H1 (cell line): ENCODE measurements around the gene ADGRL3. TPM values are rescaled to one million over a fixed set of nuclear protein-coding genes. Genes with fewer than 3 reads are reported as not detected.

Source experiments
- CTCF ChIA-PET: fragments of 300-600 bp; sonication (Branson Sonifier 250); formaldehyde crosslinking; loops from one replicate; lab custom pipeline; 2021; ENCODE audit not compliant: partially characterized antibody; lab: Charles Lee
- POLR2A ChIA-PET: fragments of 300-600 bp; sonication (Branson Sonifier 250); formaldehyde crosslinking; loops from one replicate; lab custom pipeline; 2021; ENCODE audit warnings: inconsistent platforms; ENCODE audit not compliant: partially characterized antibody; lab: Charles Lee
- DNase-seq, 2 experiments: peaks; one replicate each; pipeline versions ENCODE4 v3.0.0 to v3.0.0-alpha.2; 2010 to 2022; ENCODE audit warnings: low spot score in 2 of 2, low read depth in 1 of 2, mixed read lengths in 1 of 2
- FAIRE-seq: peaks from 2 replicates; lab custom pipeline; 2011; peaks lifted over from hg19 to GRCh38; lab: Jason Lieb, UNC
- H2AFZ ChIP-seq: 2 replicates; pipeline ENCODE4 v1.8.1; 2012; ENCODE audit warnings: low read length, inconsistent platforms
- H2AK5ac ChIP-seq: 2 replicates; pipeline ENCODE4 v1.6.1; 2013; ENCODE audit warnings: low read depth, low read length
- H2BK120ac ChIP-seq: replicated peaks from 2 replicates; pipeline ENCODE3; 2013; ENCODE audit warnings: low read depth, low read length, inconsistent platforms
- H2BK12ac ChIP-seq: 2 replicates; pipeline ENCODE4 v1.6.1; 2013; ENCODE audit warnings: low read depth, low read length
- H2BK15ac ChIP-seq: 2 replicates; pipeline ENCODE4 v1.6.1; 2013; ENCODE audit warnings: low read length
- H2BK20ac ChIP-seq: 2 replicates; pipeline ENCODE4 v1.6.1; 2013; ENCODE audit warnings: low read length
- H2BK5ac ChIP-seq: 2 replicates; pipeline ENCODE4 v1.6.1; 2013; ENCODE audit warnings: low read depth, low read length
- H3K14ac ChIP-seq: 2 replicates; pipeline ENCODE4 v1.6.1; 2013; ENCODE audit warnings: inconsistent platforms; ENCODE audit not compliant: insufficient read length
- H3K18ac ChIP-seq: 2 replicates; pipeline ENCODE4 v1.6.1; 2013; ENCODE audit warnings: low read length; ENCODE audit errors: extremely low read depth
- H3K23ac ChIP-seq: 2 replicates; pipeline ENCODE4 v1.6.1; 2013; ENCODE audit warnings: inconsistent platforms; ENCODE audit not compliant: insufficient read length
- H3K23me2 ChIP-seq: 2 replicates; pipeline ENCODE4 v1.6.1; 2013; ENCODE audit warnings: low read depth, low read length
- H3K27ac ChIP-seq: 2 replicates; pipeline ENCODE4 v1.6.1; 2011; ENCODE audit warnings: low read depth, low read length, inconsistent platforms
- H3K27me3 ChIP-seq, 4 experiments: replicated peaks in 1 of 4; 1 replicate in 1 of 4; 2 replicates in 3 of 4; pipeline versions ENCODE4 v1.6.1 to v1.8.1; 2011 to 2013; ENCODE audit warnings: low read length in 3 of 4, mild to moderate bottlenecking in 3 of 4, inconsistent platforms in 2 of 4, mixed read lengths in 2 of 4, moderate library complexity in 1 of 4; ENCODE audit not compliant: control insufficient read depth in 3 of 4, insufficient read depth in 3 of 4; ENCODE audit errors: extremely low read depth in 1 of 4
- H3K36me3 ChIP-seq, 4 experiments: 2 replicates each; pipeline versions ENCODE4 v1.6.1 to v1.8.1; 2011 to 2013; ENCODE audit warnings: mild to moderate bottlenecking in 4 of 4, low read length in 3 of 4, moderate library complexity in 2 of 4, control low read depth in 1 of 4, inconsistent platforms in 1 of 4; ENCODE audit not compliant: insufficient read depth in 4 of 4, control insufficient read depth in 2 of 4
- H3K4ac ChIP-seq: replicated peaks from 2 replicates; pipeline ENCODE3; 2013; ENCODE audit warnings: low read length, low read depth, mixed read lengths, inconsistent platforms; ENCODE audit not compliant: insufficient read length
- H3K4me1 ChIP-seq, 4 experiments: replicated peaks in 1 of 4; 1 replicate in 1 of 4; 2 replicates in 3 of 4; pipeline versions ENCODE4 v1.6.1 to v1.8.1; 2011 to 2013; ENCODE audit warnings: low read length in 3 of 4, inconsistent platforms in 2 of 4, mixed read lengths in 1 of 4; ENCODE audit not compliant: insufficient read depth in 4 of 4, control insufficient read depth in 3 of 4
- H3K4me2 ChIP-seq, 2 experiments: 2 replicates each; pipeline versions ENCODE4 v1.6.1 to v1.8.1; 2011 to 2013; ENCODE audit warnings: low read depth in 2 of 2, low read length in 2 of 2, control low read depth in 1 of 2, inconsistent platforms in 1 of 2, mild to moderate bottlenecking in 1 of 2; ENCODE audit not compliant: insufficient read depth in 1 of 2
- H3K4me3 ChIP-seq, 4 experiments: fragments of 200-600, 300-600 bp in 1 of 4; sonication (generic), shearing (Covaris generic), sonication (Bioruptor Twin) in 1 of 4; 2 replicates each; pipeline versions ENCODE4 v1.5.1 to v1.8.1; 2011 to 2016; ENCODE audit warnings: low read length in 4 of 4, low read depth in 3 of 4, control low read depth in 2 of 4, inconsistent platforms in 2 of 4, mild to moderate bottlenecking in 2 of 4, mixed read lengths in 1 of 4, moderate library complexity in 1 of 4; ENCODE audit not compliant: insufficient read depth in 2 of 4; ENCODE audit errors: extremely low read depth in 1 of 4
- H3K56ac ChIP-seq: replicated peaks from 2 replicates; pipeline ENCODE3; 2013; ENCODE audit warnings: low read depth, mild to moderate bottlenecking, mixed read lengths, low read length, inconsistent platforms; ENCODE audit not compliant: insufficient read length
- H3K79me1 ChIP-seq: 2 replicates; pipeline ENCODE4 v1.6.1; 2013; ENCODE audit warnings: low read depth, low read length, control low read depth
- H3K79me2 ChIP-seq, 2 experiments: 2 replicates each; pipeline versions ENCODE4 v1.6.1 to v1.8.1; 2012 to 2013; ENCODE audit warnings: low read length in 2 of 2, mild to moderate bottlenecking in 2 of 2, inconsistent platforms in 1 of 2; ENCODE audit not compliant: insufficient read depth in 2 of 2, control insufficient read depth in 1 of 2
- H3K9ac ChIP-seq, 4 experiments: replicated peaks in 1 of 4; 1 replicate in 1 of 4; 2 replicates in 3 of 4; pipeline versions ENCODE4 v1.6.1 to v1.8.1; 2011 to 2013; ENCODE audit warnings: low read depth in 3 of 4, low read length in 3 of 4, control low read depth in 2 of 4, mild to moderate bottlenecking in 2 of 4, moderate library complexity in 2 of 4, inconsistent platforms in 1 of 4; ENCODE audit errors: extremely low read depth in 1 of 4
- H3K9me3 ChIP-seq, 2 experiments: 2 replicates each; pipeline versions ENCODE4 v1.6.1 to v1.8.1; 2012 to 2013; ENCODE audit warnings: mild to moderate bottlenecking in 2 of 2, moderate library complexity in 2 of 2, control low read depth in 1 of 2, inconsistent platforms in 1 of 2, low read depth in 1 of 2, low read length in 1 of 2, mixed read lengths in 1 of 2; ENCODE audit not compliant: insufficient read depth in 2 of 2
- H4K20me1 ChIP-seq, 2 experiments: replicated peaks in 1 of 2; 2 replicates each; pipeline versions ENCODE3 to v1.8.1; 2011 to 2013; ENCODE audit warnings: inconsistent platforms in 2 of 2, low read length in 2 of 2, mild to moderate bottlenecking in 1 of 2; ENCODE audit not compliant: insufficient read depth in 2 of 2, control insufficient read depth in 1 of 2
- H4K5ac ChIP-seq: 2 replicates; pipeline ENCODE4 v1.6.1; 2013; ENCODE audit warnings: low read length, low read depth, mixed read lengths, inconsistent platforms; ENCODE audit not compliant: insufficient read length
- H4K8ac ChIP-seq: 2 replicates; pipeline ENCODE4 v1.8.0; 2013; ENCODE audit warnings: mild to moderate bottlenecking, moderate library complexity, low read length, inconsistent platforms; ENCODE audit not compliant: insufficient read depth; ENCODE audit errors: extremely low read depth
- H4K91ac ChIP-seq: replicated peaks from 2 replicates; pipeline ENCODE3; 2013; ENCODE audit warnings: low read length, mixed read lengths, inconsistent platforms; ENCODE audit not compliant: insufficient read length
- RNF2 ChIP-seq: fragments of 200-900, 300-1000 bp; sonication (generic); IDR thresholded peaks from 2 replicates; pipeline ENCODE4 v1.7.1; 2016; ENCODE audit warnings: borderline replicate concordance, low read depth, mild to moderate bottlenecking, antibody characterized with exemption, low read length; ENCODE audit not compliant: poor library complexity, severe bottlenecking; ENCODE audit errors: missing control alignments
- SP4 ChIP-seq: IDR thresholded peaks from 2 replicates; pipeline ENCODE4 v1.6.1; 2012; ENCODE audit warnings: low read length, inconsistent platforms
- polyA plus RNA-seq, 7 experiments: library from polyadenylated mRNA; depleted of rRNA in 3 of 7; stranded (reverse) in 5 of 7; unstranded in 2 of 7; fragments of >200 nt in 5 of 7; fragments of 200-250 nt in 2 of 7; gene quantifications; 1 replicate in 5 of 7; 2 replicates in 1 of 7; 4 replicates in 1 of 7; pipeline versions ENCODE4 v1.2.1 to v1.2.3, GENCODE V29; 2011 to 2013; ENCODE audit warnings: missing spikeins in 2 of 7, mixed read lengths in 2 of 7
- total RNA-seq: library from RNA; stranded (reverse); fragmentation: NEBNext Ultra II Directional; extraction: Animal tissue kit (Norgen Biotek cat#: 25700); gene quantifications from 2 replicates; pipeline ENCODE4 v1.2.1, GENCODE V29; 2021

Gene ADGRL3
- total and polyA plus RNA-seq, 2 of the 8 experiments (the other 6 are each of a cell fraction or from before 2014, with no cell fraction given): 6.6 to 13.0 TPM

DNA sequence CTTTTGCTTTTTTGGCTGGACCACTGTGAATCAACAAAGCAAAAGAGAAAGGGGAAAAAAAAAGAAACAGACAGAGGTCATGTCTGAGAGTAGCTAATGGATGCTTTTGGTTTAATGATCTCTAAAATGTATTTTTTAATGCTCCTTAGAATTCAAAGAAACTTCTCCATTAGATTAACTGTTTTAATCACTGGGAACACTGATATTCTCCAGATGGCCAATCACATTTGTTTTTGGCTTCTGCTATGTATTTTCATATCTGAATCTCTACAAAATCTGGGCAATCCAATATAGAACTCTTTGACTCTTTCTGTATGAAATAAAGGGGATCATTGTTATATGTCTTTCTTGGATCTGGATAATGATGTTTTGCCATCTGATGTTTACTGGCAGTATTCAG, 278.2 kb downstream of the ADGRL3 start:
- Histone ChIP-seq H3K23me2 (no peaks in the 10 kb centered on the region), H3K4me3 (no peak overlapping the region), H2BK15ac (no peak overlapping the region), H3K56ac (no peak overlapping the region), H3K27ac (no peak overlapping the region), H4K91ac (no peak overlapping the region), H2BK5ac (no peak overlapping the region), H3K36me3 (no peaks in the 10 kb centered on the region), H3K4me1 (no peaks in the 10 kb centered on the region), H2AFZ (no peak overlapping the region), H3K23ac (no peak overlapping the region), H2BK120ac (no peak overlapping the region), H4K20me1 (no peaks in the 10 kb centered on the region), H3K4me2 (no peak overlapping the region), H4K5ac (no peak overlapping the region), H2BK20ac (no peak overlapping the region), H3K27me3 (no peaks in the 10 kb centered on the region), H3K79me1 (no peaks in the 10 kb centered on the region), H3K9me3 (no peaks in the 10 kb centered on the region), H3K14ac (no peak overlapping the region), H3K18ac (no peak overlapping the region), H4K8ac (no peak overlapping the region), H2BK12ac (no peak overlapping the region), H3K79me2 (no peaks in the 10 kb centered on the region), H2AK5ac (no peak overlapping the region), H3K9ac (no peak overlapping the region), H3K4ac (no peak overlapping the region)
- no peak for DNase-seq
- TF ChIP-seq RNF2 (no peak), SP4 (no peak)
- ChIA-PET POLR2A (no interaction called here), CTCF (interaction anchor here (1.1 kb wide), 2 partner anchors 9 to 34 kb away, joined by 3 read pairs; no protein-coding TSS in a partner anchor)
- no peak for FAIRE-seq
